GM12873 (cell line): ENCODE data around the gene ASB8.

Source experiments
- CTCF ChIP-seq: IDR thresholded peaks from 2 replicates; pipeline ENCODE4 v1.5.1; 2012; ENCODE audit warnings: low read depth, mild to moderate bottlenecking, moderate library complexity, low read length, control low read depth; ENCODE audit not compliant: insufficient read depth; ENCODE audit errors: missing control alignments

ASB8 gene

GRCh38 chr12:48189331-48190125 is 32.2 kb upstream of the ASB8 start:
- TF ChIP-seq CTCF = peak; percentile 84

GRCh38 chr12:48187916-48188695 is 30.8 kb upstream of the ASB8 start:
- no peak for TF ChIP-seq CTCF

- no peak for TF ChIP-seq CTCF
Measured at GRCh38 chr12:48185181-48185919, 28.0 kb upstream of the ASB8 start.

- no peak for TF ChIP-seq CTCF
Measured at GRCh38 chr12:48184549-48184922, 27.2 kb upstream of the ASB8 start.

GRCh38 chr12:48183876-48184548 is 26.7 kb upstream of the ASB8 start:
- TF ChIP-seq CTCF = no peak

GRCh38 chr12:48183091-48183875 is 26.0 kb upstream of the ASB8 start, which contains the start of gene CCDC184:
TSS of gene CCDC184 (plus strand) at chr12:48183644. CDS start at chr12:48184123, 479 bp downstream.
- TF ChIP-seq CTCF = peak; percentile 59
